Tibial nerve (tissue), 3 donors: ENCODE results near the gene TMEFF1.

Source experiments
- CTCF ChIP-seq, 5 experiments: fragments of 200-600 bp in 3 of 5; fragments of 450-650 bp in 2 of 5; sonication (generic) in 3 of 5; IDR thresholded peaks; one replicate each; pipeline ENCODE4 v1.5.1; 2016 to 2019; ENCODE audit warnings: antibody characterized with exemption in 5 of 5, mild to moderate bottlenecking in 3 of 5, moderate library complexity in 2 of 5
- POLR2A ChIP-seq, 2 donors: fragments of 450-650 bp; IDR thresholded peaks; one replicate each; pipeline ENCODE4 v1.6.1; 2017; ENCODE audit warnings: antibody characterized with exemption in 2 of 2, mild to moderate bottlenecking in 2 of 2, moderate library complexity in 2 of 2

- TF ChIP-seq CTCF (IDR thresholded peaks at IDR 0.05) (no peak), POLR2A (IDR thresholded peaks at IDR 0.05) (no peak)
These were observed 154.0 kb downstream of the TMEFF1 start for GRCh38 chr9:100626949-100627348.
